IPS-18c (cell line): ENCODE data around the gene SCIMP.
"Not testable (repeated sequence)": the region's sequence is repeated elsewhere in the genome, so short reads cannot be mapped to it uniquely, and the experiment has no call there.

Experiments used
- H3K4me3 ChIP-seq: 2 replicates; pipeline ENCODE4 v1.7.0; 2013; ENCODE audit warnings: low read depth, mild to moderate bottlenecking, low read length, moderate library complexity; ENCODE audit not compliant: insufficient read depth
- H3K9me3 ChIP-seq: one replicate; pipeline ENCODE4 v1.6.1; 2013; ENCODE audit warnings: mild to moderate bottlenecking, low read length, moderate library complexity; ENCODE audit not compliant: control insufficient read depth, insufficient read depth

The SCIMP gene

GRCh38 chr17:5247621-5248020 is 13.0 kb upstream of the SCIMP start:
- peaks cover 2% of the 10 kb centered on the region for H3K9me3 ChIP-seq
- H3K4me3 ChIP-seq = no peak overlapping the region

DNA sequence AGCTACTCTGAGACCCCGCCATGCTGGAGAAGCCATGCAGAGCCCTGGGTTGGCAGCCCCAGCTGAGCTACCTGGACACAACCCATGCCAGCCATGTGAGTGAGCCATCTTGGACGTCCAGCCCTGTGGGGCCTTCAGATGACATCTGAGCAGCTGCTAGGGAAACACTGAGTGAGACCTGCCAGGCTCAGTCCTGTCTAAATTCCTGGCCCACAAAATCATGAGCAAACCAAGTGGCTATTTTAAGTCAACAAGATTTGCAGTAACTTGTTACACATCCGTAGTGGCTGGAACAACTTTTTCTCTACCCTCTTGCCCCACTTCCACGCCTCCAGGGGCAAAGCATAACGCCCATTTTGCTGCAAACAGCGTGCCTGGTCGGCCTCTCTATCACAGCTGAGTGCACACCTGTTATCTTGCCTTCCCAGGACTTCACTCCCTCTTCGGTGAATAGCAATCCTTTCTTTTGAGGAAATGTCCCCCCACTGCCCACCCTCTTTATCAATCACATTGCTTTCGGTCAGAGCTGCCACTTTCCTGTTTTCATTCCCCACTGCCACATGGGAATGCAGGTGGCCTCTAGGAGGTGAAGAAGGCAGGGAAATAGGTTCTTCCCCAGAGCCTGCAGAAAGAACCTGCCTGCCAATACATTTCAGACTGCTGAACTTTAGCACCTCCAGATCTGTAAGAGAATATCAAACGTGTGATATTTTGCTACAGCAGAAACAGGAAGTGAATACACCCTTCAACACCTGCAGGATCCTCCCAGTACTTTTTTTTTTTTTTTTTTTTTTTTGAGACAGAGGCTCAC is 7.4 kb upstream of the SCIMP start:
- H3K9me3 ChIP-seq = peaks cover 2% of the 10 kb centered on the region
- H3K4me3 ChIP-seq = no peak overlapping the region

DNA sequence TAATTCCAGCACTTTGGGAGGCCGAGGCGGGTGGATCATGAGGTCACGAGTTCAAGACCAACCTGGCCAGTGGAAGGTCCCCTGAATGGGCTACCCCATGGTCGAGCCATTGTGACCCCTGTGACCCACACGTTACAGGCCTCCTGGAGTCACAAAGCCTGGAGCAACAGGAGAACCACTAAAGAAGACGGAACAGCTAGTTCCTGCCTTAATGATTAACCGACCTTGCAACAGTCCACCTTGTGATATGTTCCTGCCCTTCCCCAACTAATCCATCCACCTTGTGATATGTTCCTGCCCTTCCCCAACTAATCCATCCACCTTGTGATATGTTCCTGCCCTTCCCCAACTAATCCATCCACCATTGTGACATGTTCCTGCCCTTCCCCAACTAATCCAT is 5.1 kb upstream of the SCIMP start:
- not testable (repeated sequence) for H3K4me3 ChIP-seq, H3K9me3 ChIP-seq

DNA sequence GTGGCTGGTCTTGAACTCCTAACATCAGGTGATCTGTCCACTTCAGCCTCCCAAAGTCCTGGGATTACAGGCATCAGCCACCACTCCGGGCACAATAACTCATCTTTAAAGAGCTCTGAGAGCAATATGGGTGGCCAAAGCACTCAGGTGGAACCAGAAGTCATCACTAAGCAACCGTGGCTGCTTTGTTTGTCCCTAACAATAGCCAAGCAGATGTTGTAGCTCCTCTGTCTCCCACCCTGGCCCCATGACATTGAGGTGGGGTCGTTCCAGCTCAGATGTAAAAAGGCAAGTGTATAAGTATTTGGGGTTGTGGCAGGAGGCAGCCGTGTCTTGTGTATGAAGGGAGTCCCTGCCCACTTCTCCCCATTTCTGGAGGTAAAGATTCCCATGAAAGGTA is 3.7 kb upstream of the SCIMP start:
- no peaks in the 10 kb centered on the region for H3K9me3 ChIP-seq

DNA sequence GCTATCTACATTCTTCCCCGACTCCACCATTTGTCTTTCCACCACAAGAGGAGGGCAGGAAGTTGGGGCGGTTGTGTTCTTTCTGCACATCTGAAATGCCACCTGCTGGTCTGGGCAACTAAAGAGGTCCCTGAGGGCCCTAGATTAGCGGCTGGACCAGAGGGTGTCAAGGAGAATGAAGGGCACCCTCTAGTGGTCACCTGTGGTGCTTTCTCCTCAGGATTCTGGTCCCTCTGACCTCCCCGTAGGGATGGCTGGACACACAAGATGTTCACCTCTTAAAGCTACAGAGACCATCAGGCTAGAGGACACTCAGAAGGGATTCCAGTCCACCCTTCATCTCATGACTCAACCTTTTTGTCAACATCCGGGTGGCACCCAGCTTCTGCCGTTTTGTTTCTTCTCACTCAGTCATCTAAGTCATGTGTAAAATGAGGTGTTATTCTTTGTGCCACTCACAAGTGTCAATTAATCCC is 2.9 kb upstream of the SCIMP start:
- Histone ChIP-seq H3K9me3 (no peaks in the 10 kb centered on the region), H3K4me3 (no peak overlapping the region)

More for the DNA sequence above, 3.7 kb upstream of the SCIMP start:
- no peak overlapping the region for H3K4me3 ChIP-seq

- H3K4me3 ChIP-seq = no peak overlapping the region
- H3K9me3 ChIP-seq = no peaks in the 10 kb centered on the region
These were observed 2.4 kb upstream of the SCIMP start for GRCh38 chr17:5236938-5237540.

GRCh38 chr17:5233492-5233891 is 1.2 kb downstream of the SCIMP start:
- H3K4me3 ChIP-seq, H3K9me3 ChIP-seq: not testable (repeated sequence)

DNA sequence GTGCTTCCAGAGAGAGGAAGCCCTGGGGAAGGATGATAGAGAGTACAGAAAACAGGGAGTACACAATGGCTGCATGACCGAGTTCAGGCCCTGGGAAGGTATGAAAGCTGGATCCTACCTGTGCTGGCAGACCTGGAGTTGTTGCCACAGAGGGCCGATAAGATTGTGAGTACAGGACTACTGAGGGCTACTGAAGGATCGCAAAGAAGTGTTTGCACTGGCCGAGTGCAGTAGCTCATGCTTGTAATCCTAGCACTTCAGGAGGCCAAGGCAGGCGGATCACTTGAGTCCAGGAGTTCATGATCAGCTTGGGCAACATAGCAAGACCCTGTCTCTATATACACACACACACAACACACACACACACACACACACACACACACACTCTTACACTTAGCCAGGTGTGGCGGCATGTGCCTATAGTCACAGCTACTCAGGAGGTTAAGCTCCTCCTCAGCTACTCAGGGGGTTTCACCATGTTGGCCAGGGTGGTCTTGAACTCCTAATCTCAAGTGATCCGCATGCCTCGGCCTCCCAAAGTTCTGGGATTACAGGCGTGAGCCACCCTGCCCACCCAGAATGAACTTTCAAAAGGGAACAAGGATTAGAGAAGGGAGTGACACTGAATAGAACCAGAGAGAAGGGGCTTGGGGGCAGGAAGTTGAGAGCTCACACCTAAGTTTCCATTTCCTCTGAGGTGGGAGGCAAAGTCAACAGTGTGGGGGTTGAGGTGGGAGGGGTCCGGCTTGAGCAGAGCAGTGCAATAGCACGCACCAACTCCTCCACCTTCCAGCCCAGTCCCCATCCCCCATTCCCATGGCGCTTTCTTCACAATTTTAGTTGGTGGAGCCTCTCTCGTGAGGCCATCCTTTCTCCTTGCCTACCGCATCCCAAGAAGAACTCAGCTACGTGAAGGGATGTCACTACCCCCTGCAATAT is 7.5 kb downstream of the SCIMP start:
- H3K4me3 ChIP-seq = no peak overlapping the region

GRCh38 chr17:5225668-5226457 is 8.8 kb downstream of the SCIMP start:
- H3K9me3 ChIP-seq = no peaks in the 10 kb centered on the region

More for the DNA sequence above, 7.5 kb downstream of the SCIMP start:
- no peaks in the 10 kb centered on the region for H3K9me3 ChIP-seq

GRCh38 chr17:5221912-5222311 is 12.7 kb downstream of the SCIMP start:
- H3K4me3 ChIP-seq, H3K9me3 ChIP-seq: not testable (repeated sequence)

More at GRCh38 chr17:5225668-5226457, 8.8 kb downstream of the SCIMP start:
- no peak overlapping the region for H3K4me3 ChIP-seq

DNA sequence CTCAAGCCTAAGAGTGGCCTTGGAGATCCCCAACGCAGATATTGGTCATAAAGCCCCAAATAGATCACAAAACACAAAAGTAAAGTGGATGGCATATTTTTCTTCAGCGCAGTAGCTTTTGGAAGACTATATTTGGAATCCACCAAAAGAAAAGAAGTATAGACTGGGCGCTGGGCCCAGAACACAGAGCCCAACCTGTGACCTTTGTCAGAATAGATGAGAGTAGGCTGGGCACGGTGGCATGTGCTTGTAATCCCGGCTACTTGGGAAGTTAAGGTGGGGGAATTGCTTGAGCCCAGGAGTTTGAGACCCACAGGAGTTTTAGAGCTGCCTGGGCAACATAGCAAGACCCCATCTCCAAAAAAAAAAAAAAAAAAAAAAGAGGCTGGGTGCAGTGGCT is 14.6 kb downstream of the SCIMP start:
- H3K9me3 ChIP-seq = no peaks in the 10 kb centered on the region
- no peak overlapping the region for H3K4me3 ChIP-seq

DNA sequence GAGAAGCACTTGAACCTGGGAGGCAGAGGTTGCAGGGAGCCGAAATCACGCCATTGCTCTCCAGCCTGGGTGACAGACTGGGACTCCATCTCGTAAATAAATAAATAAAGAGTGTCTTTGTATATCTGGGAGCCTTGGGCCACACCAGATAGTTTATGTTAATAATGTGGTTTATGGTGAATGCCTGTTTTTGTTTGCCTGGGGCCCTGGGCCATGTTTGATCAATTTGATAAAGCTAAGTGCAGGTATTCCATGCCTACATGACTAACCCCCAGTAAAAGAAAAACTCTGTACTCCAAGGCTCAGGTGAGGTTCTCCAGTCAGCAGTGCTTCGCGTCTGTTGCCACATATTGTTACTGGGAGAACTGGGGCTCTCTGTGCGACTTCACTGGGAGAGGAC is 15.1 kb downstream of the SCIMP start:
- Histone ChIP-seq H3K9me3 (no peaks in the 10 kb centered on the region), H3K4me3 (no peak overlapping the region)

DNA sequence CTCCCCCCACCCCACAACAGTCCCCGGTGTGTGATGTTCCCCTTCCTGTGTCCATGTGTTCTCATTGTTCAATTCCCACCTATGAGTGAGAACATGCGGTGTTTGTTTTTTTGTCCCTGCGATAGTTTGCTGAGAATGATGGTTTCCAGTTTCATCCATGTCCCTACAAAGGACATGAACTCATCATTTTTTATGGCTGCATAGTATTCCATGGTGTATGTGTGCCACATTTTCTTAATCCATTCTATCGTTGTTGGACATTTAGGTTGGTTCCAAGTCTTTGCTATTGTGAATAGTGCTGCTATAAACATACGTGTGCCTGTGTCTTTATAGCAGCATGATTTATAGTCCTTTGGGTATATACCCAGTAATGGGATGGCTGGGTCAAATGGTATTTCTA is 17.1 kb downstream of the SCIMP start:
- H3K9me3 ChIP-seq = not testable (repeated sequence)

GRCh38 chr17:5211458-5211857 is 23.2 kb downstream of the SCIMP start:
- H3K4me3 ChIP-seq = no peak overlapping the region

More for the DNA sequence above, 17.1 kb downstream of the SCIMP start:
- H3K4me3 ChIP-seq = not testable (repeated sequence)

DNA sequence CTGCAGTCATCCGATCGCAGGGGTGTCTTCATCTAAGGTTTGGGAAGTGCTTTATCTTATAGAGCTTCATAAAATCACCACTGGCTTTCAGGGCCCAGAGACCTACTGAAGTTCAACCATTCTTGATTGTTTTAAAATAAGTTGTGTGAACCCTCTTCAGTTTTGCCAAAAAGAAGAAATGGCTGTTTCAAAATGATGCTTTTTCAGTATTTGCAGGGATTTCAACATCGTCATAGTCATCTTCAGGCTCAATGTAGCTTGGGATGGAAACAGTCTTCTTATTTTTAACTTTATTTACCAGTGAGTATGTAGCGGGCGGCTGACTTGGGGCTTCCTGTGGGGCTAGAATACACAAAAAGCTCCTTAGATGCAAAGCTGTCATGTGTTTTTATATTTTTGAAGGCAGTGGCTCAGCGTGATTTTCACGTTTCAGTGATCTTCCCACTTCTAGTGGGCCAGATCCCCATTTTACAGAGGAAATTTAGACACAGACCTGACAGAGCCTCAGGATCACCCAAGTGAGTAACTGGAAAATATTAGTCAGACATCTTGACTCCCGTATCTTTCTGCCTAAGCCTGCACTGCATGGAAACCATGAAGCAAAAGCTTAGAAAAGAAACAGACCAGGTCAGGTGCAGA is 23.9 kb downstream of the SCIMP start:
- H3K4me3 ChIP-seq = no peak overlapping the region
- no peaks in the 10 kb centered on the region for H3K9me3 ChIP-seq

More at GRCh38 chr17:5211458-5211857, 23.2 kb downstream of the SCIMP start:
- no peaks in the 10 kb centered on the region for H3K9me3 ChIP-seq

DNA sequence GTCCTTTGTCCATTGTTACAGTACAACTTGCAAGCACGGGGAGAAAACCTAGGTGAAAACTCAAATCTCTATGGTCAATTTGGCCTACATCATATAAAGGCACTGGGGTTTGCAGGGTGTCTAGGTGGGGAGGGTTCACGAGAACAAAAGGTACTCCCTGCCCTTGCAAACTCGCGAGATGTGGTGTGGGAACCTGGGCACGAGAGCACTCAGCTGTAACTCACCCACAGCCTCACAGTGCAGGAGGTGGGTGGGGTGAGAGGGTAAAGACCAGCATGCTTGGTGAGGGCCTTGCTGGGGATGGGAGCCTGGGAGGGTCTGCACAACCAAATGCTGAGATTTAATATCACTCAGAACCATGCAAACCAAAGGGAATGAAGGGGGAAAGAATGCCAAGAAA is 24.6 kb downstream of the SCIMP start:
- Histone ChIP-seq H3K9me3 (no peaks in the 10 kb centered on the region), H3K4me3 (no peak overlapping the region)
